HG03469 (cell line): Measurements from ENCODE around the gene LCN15.
"Not testable (repeated sequence)": the region's sequence is repeated elsewhere in the genome, so short reads cannot be mapped to it uniquely, and the experiment has no call there.

Source experiments
- ATAC-seq: cut with Tn5 transposase; IDR thresholded peaks from one replicate; pipeline ENCODE4 v1.9.1; 2021; ENCODE audit warnings: mild to moderate bottlenecking, moderate library complexity, moderate number of reproducible peaks; ENCODE audit not compliant: unreplicated experiment

LCN15 gene

GRCh38 chr9:136794281-136794999 lies 30.1 kb upstream of the LCN15 start:
- no peak for ATAC-seq

- no peak for ATAC-seq
Measured at GRCh38 chr9:136793086-136793946, 29.0 kb upstream of the LCN15 start.

DNA sequence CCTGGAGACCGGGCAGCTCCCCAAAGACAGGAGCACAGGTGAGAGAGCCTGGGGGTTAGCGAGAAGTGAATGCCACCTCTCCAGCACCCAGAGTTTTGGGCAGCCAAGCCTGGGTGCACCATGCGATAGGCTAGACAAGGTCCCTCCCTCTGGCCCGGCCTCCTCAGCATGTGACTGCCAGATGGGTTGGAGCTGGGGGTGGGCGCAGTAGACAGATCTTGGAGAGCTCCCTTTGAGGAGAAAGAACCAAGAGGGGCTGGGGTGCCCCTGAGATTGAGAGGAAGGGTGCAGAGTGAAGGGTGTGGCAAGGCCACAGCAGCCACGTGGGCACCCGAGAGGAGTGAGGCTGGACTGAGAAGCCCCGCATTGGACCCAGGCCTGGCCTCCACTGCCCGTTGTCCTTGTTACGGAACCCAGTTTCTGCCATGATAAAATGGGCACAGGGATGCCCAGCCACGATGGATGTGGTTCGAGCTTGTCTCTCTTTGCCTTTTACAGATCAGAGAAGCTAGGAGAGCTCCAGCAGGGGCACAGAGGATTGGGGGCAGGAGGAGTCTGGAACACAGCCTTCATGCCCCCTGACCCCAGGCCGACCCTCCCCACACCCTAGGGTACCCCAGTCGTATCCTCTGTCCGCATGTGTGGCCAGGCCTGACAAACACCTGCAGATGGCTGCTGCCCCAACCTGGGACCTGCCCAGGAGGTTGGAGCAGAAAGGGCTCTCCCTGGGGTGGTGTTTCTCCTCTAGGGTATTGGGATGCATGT lies 28.2 kb upstream of the LCN15 start:
- no peak for ATAC-seq

DNA sequence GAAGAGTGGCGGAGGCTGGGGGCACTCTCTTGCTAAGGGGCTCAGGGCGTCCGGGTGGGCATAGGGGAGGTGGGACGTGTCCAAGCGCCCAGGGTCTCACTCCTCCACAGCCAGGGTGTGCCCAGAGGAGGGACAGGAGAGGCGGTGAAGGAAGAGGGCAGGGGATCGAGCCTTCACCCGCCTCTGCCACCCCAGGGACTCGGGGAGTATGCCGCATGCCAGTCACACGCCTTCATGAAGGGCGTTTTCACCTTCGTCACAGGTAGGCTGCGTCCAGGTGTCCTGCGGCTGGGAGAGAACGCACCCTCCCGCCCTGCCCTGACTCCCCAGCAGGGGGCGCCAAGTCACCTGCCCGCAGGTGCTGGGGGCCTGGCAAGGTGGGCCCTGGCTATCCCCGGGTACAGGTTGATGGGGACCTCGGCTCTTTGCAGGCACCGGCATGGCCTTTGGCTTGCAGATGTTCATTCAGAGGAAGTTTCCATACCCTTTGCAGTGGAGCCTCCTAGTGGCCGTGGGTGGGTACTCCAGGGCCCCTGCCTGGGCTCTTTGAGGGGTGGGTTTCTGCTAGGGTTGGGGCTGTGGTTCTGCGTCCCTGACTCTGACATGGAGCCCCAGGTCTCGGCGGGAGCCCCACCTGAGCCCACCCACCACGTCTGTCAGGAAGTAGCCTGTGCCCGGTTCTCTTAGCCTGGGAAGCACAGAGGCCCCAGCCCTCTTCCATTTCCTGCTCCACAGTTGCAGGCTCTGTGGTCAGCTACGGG lies 27.4 kb upstream of the LCN15 start:
- ATAC-seq: no peak

DNA sequence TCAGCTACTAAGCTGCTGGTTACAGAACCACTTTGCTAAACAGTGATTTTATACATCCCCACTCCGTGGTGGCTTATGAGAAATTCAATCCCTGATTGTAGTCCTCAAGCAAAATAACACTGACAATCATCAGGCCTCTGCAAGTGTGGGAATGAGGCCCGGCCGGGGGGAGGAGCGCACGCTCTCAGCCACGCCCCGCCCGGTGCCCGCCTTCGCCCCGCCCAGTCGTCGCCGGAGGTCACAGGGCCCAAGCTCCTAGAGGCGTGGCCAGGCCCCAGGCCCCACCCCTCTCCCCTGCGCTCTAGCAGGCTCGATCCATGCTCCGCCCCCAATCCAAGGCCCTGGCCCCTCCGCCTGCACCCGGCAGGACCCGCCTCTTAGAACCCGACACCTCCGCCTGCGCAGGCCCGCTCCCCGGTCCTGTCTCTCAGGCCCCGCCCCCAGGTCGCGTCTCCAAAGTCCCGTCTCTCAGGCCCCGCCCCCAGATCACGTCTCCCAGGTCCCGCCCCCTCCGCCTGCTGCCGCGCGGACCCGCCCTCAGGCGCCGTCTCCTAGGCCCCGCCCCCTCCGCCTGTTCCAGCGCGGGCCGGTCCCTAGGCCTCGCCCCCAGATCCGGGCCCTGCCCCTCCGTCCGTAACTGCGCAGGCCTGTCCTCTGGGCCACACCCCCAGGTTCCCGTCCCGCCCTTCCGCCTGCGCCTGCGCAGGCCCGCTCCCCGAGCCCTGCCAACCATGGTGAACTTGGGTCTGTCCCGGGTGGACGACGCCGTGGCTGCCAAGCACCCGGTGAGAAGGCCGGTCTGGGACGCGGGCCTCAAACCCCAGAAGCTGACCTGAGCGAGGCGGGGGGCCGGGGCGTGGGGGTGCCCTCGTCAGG lies 26.6 kb upstream of the LCN15 start, which contains the start of gene TMEM141:
TMEM141 (plus strand) TSS at position 705 of the 876 bp plus-strand sequence; CDS start at position 732, 27 bp downstream.
- peak; percentile 62 for ATAC-seq

- ATAC-seq: no peak
Measured at GRCh38 chr9:136789523-136789937, 25.2 kb upstream of the LCN15 start.

- ATAC-seq: not testable (repeated sequence)
Measured at GRCh38 chr9:136788644-136789522, 24.6 kb upstream of the LCN15 start.

DNA sequence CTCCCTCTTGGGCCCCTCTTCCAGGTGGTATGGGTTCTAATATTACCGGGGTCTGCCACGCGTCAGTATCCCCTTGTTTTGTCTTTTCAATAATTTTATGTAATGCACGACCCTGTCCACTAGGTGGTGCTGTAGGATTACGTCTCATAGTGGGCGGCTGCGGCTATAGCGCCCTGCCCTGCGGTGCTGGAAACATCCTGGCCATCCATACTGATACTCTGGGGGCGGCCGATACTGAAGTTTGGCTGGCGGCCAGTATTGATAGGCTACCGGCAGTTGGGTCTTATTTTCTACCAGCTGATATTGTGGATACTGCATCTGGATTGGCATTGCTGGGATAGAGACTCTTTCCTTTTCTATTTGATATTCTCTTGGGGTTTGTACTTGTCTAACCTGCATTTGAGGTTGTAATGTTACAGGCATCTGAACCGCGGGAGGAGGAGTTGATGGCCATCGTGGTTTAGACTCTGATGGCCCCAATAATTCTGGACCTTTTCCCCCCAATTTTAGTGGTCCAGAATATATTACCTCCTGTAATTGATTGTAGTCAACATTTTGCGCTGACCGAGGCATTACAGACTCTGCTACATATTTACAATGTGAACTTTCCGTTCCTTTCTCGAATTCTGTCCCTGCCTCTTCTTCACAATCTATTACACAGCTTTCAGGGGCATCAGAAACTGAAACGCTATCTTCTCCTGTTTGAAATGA lies 23.5 kb upstream of the LCN15 start:
- ATAC-seq: no peak

DNA sequence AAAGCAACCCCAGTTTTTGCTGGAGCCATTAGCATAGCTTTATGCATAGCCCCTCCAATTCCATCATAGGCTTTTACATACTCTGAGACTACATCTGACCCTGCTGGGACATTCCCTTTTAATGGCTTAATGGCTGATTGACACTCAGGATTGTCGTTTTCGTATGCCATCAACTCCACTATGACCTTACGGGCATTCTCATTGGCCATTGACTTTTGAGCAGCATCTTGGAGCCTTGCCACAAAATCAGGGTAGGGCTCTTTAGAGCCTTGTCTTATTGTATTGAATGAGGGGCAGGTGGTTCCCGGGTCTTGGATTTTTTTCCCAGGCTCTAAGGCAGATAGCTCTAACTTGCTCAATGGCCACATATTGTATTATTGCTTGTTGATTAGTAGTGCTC lies 22.7 kb upstream of the LCN15 start:
- ATAC-seq: not testable (repeated sequence)

- ATAC-seq: no peak
Measured at GRCh38 chr9:136786451-136786850, 22.1 kb upstream of the LCN15 start.

DNA sequence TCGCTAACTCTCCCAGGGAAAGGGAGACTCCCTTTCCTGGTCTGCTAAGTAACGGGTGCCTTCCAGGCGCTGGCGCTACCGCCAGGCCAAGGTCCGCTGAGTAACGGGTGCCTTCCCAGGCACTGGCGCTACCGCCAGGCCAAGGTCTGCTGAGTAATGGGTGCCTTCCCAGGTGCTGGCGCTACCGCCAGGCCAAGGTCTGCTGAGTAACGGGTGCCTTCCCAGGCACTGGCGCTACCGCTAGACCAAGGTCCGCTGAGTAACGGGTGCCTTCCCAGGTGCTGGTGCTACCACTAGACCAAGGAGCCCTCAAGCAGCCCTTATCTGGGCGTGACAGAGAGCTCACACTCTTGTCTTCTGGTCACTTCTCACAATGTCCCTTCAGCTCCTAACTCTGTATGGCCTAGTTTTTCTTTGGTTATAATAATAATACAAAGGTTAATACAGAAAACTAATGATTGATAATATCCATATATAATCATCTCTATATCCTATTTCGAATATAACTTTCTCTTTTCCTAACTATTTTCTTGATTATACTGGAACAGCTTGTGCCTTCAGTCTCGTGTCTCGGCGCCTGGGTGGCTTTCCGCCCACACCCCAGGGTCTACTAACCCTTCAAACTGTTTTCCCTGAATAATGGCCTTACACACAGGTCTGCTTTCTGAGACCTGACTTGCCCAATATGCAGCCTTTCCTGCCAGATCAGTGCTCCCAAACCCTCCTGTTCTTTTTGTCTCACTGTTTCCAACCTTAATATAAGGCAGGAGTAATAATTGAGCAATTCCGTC lies 21.4 kb upstream of the LCN15 start:
- ATAC-seq: not testable (repeated sequence)

DNA sequence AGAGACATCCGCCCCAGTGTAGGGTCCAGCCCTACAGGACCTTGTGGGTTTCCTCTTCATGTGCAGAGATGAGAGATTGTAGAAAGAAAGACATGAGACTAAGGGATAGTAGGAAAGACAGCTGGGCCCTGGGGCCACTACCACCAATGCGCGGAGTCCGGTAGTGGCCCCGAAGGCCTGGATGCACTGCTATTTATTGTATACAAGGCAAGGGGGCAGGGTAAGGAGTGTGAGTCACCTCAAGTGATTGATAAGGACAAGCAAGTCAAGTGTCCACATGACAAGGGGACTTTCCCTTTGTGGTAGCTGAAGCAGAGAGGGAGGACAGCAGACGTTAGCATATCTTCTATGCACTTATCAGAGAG lies 20.7 kb upstream of the LCN15 start:
- no peak for ATAC-seq

- ATAC-seq: no peak
Measured at GRCh38 chr9:136784249-136784996, 20.1 kb upstream of the LCN15 start.

GRCh38 chr9:136782452-136782851 lies 18.1 kb upstream of the LCN15 start:
- no peak for ATAC-seq

DNA sequence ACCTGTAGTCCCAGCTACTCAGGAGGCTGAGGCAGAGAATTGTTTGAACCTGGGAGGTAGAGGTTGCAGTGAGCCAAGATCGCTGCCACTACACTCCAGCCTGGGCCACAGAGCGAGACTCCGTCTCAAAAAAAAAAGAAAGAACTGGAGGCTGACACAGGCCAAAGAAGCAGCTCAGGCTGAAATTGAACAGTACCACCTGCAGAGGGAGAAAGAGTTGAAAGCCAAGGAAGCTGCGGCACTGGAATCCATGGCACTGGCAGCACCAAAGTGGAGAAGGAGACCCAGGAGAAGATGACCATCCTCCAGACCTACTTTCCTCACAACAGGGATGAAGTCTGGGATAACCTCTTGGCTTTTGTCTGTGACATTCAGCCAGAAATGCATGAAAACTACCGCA lies 15.5 kb upstream of the LCN15 start:
- no peak for ATAC-seq

GRCh38 chr9:136777359-136777758 lies 13.0 kb upstream of the LCN15 start:
- ATAC-seq: no peak

GRCh38 chr9:136776947-136777346 lies 12.6 kb upstream of the LCN15 start:
- ATAC-seq: no peak
